ENCODE measurements around the gene CCN2. TPM values are rescaled to one million over a fixed set of nuclear protein-coding genes. Genes with fewer than 3 reads are reported as not detected.

CCN2 gene
- total RNA-seq, 1 experiment from 2014 or later = 16.1 TPM

GRCh38 chr6:131976545-131977061, 25.4 kb upstream of the CCN2 start:
- POLR2A ChIA-PET = interaction anchor here (1.7 kb wide), 1 partner anchor 25 kb away, joined by 26 read pairs; the partner anchor contains the start of gene CCN2
- H3K4me3 Mint-ChIP-seq (ENCODE audit: unreplicated experiment) = no peak overlapping the region
- DNase-seq = peak; percentile 28 to 52
- TF ChIP-seq, protein P1, sequence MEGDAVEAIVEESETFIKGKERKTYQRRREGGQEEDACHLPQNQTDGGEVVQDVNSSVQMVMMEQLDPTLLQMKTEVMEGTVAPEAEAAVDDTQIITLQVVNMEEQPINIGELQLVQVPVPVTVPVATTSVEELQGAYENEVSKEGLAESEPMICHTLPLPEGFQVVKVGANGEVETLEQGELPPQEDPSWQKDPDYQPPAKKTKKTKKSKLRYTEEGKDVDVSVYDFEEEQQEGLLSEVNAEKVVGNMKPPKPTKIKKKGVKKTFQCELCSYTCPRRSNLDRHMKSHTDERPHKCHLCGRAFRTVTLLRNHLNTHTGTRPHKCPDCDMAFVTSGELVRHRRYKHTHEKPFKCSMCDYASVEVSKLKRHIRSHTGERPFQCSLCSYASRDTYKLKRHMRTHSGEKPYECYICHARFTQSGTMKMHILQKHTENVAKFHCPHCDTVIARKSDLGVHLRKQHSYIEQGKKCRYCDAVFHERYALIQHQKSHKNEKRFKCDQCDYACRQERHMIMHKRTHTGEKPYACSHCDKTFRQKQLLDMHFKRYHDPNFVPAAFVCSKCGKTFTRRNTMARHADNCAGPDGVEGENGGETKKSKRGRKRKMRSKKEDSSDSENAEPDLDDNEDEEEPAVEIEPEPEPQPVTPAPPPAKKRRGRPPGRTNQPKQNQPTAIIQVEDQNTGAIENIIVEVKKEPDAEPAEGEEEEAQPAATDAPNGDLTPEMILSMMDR (IDR thresholded peaks at IDR 0.05; ENCODE audit: insufficient read depth in 1 of 2, low read depth in 1 of 2, low read length in 1 of 2, severe bottlenecking in 1 of 2, unreplicated experiment in 1 of 2) = no peak
- no peaks in the 10 kb centered on the region for H3K27me3 ChIP-seq (replicated peaks; ENCODE audit: control insufficient read depth, insufficient read depth, low read length)
- H3K27ac Mint-ChIP-seq (ENCODE audit: unreplicated experiment) = no peak overlapping the region
- H3K36me3 Mint-ChIP-seq (ENCODE audit: insufficient read depth, unreplicated experiment) = no peaks in the 10 kb centered on the region
- peaks cover 7% of the 10 kb centered on the region for H3K4me1 Mint-ChIP-seq (ENCODE audit: low read depth, unreplicated experiment)
- BruUV-seq (replicated peaks) = no TSS peak
- CTCF ChIA-PET = no interaction called here
- no peaks in the 10 kb centered on the region for H3K9me3 Mint-ChIP-seq (ENCODE audit: unreplicated experiment)
- H3K4me1 ChIP-seq = peaks cover 36% of the 10 kb centered on the region
- intact Hi-C loops (cut with micrococcal nuclease; ENCODE audit: unreplicated experiment) = loop anchor here (1.0 to 2.0 kb wide), 4 partner anchors 17 to 45 kb away; partner anchors contain the start of gene CCN2
- H3K27me3 Mint-ChIP-seq (ENCODE audit: insufficient read depth, unreplicated experiment) = no peaks in the 10 kb centered on the region
- H3K9me3 ChIP-seq = no peaks in the 10 kb centered on the region
- H3K4me3 ChIP-seq (ENCODE audit: low read depth, low read length) = no peak overlapping the region
- H3K36me3 ChIP-seq (ENCODE audit: control insufficient read depth, insufficient read depth, low read length) = no peaks in the 10 kb centered on the region

DNA sequence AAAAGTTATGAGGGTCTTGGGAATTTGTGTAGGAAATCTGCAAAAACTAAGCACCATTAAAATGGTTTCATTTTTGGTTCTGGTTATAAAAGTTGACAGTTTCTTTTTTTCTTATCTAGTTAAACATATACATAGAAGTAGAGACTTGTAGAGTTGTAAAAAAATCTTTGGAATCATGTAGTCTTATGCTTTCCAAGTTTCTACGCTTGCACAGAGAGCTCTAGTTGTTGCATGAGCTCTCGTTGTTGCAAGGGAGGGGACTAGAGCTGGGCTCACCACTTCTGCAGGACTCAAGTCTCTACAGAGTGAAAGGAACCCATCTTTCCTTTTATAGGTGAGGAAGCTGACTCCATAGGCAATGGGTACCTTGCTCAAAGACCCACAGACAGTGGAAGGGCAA, 21.6 kb upstream of the CCN2 start:
- no peaks in the 10 kb centered on the region for H3K9me3 Mint-ChIP-seq (ENCODE audit: unreplicated experiment)
- no peak for DNase-seq
- H3K4me1 Mint-ChIP-seq (ENCODE audit: low read depth, unreplicated experiment) = no peaks in the 10 kb centered on the region
- H3K27me3 Mint-ChIP-seq (ENCODE audit: insufficient read depth, unreplicated experiment) = no peaks in the 10 kb centered on the region
- intact Hi-C loops (cut with micrococcal nuclease; ENCODE audit: unreplicated experiment) = no loop called here
- H3K36me3 Mint-ChIP-seq (ENCODE audit: insufficient read depth, unreplicated experiment) = no peaks in the 10 kb centered on the region
- Histone ChIP-seq H3K4me3 (ENCODE audit: low read depth, low read length) (no peak overlapping the region), H3K9me3 (no peaks in the 10 kb centered on the region), H3K27me3 (replicated peaks; ENCODE audit: control insufficient read depth, insufficient read depth, low read length) (no peaks in the 10 kb centered on the region), H3K4me1 (peaks cover 19% of the 10 kb centered on the region), H3K36me3 (ENCODE audit: control insufficient read depth, insufficient read depth, low read length) (no peaks in the 10 kb centered on the region)
- ChIA-PET CTCF (no interaction called here), POLR2A (interaction anchor here (0.6 to 1.0 kb wide), 2 partner anchors 21 to 22 kb away, joined by 3 read pairs; partner anchors contain the start of gene CCN2)
- TF ChIP-seq, protein P1 (IDR thresholded peaks at IDR 0.05; ENCODE audit: insufficient read depth in 1 of 2, low read depth in 1 of 2, low read length in 1 of 2, severe bottlenecking in 1 of 2, unreplicated experiment in 1 of 2) = no peak
- no peak overlapping the region for H3K4me3 Mint-ChIP-seq (ENCODE audit: unreplicated experiment)
- H3K27ac Mint-ChIP-seq (ENCODE audit: unreplicated experiment) = no peak overlapping the region
- no TSS peak for BruUV-seq (replicated peaks)

DNA sequence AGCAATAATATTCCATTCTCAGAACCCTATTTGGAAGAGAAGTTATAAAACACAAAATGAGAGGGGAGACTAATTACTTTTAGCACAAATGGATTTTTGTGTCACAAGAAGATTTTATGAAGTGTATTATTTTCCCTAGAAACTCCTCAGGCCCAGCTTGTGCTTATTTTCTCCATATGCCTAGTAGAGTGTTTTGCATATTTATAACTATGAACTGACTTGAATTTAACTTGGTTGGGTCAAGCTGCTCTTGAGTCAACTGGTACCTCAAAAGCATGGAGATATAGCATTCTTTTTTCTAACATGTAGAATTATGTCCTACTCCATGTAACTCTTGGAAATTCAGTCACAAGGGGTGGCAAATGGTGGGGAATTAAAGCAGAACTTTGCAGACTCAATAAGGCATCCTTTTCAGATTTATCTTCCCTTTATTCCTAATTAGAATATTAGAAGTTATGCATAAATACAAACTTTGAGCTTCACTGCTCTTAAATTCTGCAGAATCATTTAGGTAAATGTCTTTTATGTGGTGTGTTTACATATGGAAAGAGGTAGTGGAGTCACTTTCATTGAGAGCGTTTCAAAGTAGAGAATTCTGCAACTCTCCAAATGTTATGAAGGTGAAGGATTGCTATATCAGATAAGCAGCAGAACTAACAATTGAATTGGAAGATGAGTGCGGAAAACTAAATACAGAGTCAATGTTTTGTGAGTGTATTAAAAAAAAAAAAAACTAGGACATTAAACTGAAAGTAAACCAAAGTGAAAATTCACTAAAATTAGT, 19.1 kb upstream of the CCN2 start:
- Mint-ChIP-seq H3K27ac (ENCODE audit: unreplicated experiment) (no peak overlapping the region), H3K4me3 (ENCODE audit: unreplicated experiment) (no peak overlapping the region), H3K27me3 (ENCODE audit: insufficient read depth, unreplicated experiment) (no peaks in the 10 kb centered on the region), H3K9me3 (ENCODE audit: unreplicated experiment) (no peaks in the 10 kb centered on the region), H3K4me1 (ENCODE audit: low read depth, unreplicated experiment) (no peaks in the 10 kb centered on the region), H3K36me3 (ENCODE audit: insufficient read depth, unreplicated experiment) (no peaks in the 10 kb centered on the region)
- TF ChIP-seq, protein P1 (IDR thresholded peaks at IDR 0.05; ENCODE audit: insufficient read depth in 1 of 2, low read depth in 1 of 2, low read length in 1 of 2, severe bottlenecking in 1 of 2, unreplicated experiment in 1 of 2) = no peak
- no peak for DNase-seq
- H3K9me3 ChIP-seq = no peaks in the 10 kb centered on the region
- H3K27me3 ChIP-seq (replicated peaks; ENCODE audit: control insufficient read depth, insufficient read depth, low read length) = no peaks in the 10 kb centered on the region
- no peak overlapping the region for H3K4me3 ChIP-seq (ENCODE audit: low read depth, low read length)
- POLR2A ChIA-PET = no interaction called here
- CTCF ChIA-PET = no interaction called here
- no TSS peak for BruUV-seq (replicated peaks)
- no peaks in the 10 kb centered on the region for H3K36me3 ChIP-seq (ENCODE audit: control insufficient read depth, insufficient read depth, low read length)
- no peaks in the 10 kb centered on the region for H3K4me1 ChIP-seq
- intact Hi-C loops (cut with micrococcal nuclease; ENCODE audit: unreplicated experiment) = no loop called here
